Right atrium auricular region (tissue), 2 donors: Measurements from ENCODE around the gene RAB33A. TPM values are rescaled to one million over a fixed set of nuclear protein-coding genes. Genes with fewer than 3 reads are reported as not detected.
A peak's percentile ranks its signal among the peaks of the same experiment; 100 is the strongest.

Source experiments
- DNase-seq: peaks from one replicate; pipeline ENCODE4 v3.0.0-alpha.2; 2019; ENCODE audit warnings: low spot score
- H3K27ac ChIP-seq, 2 donors: fragments of 200-600 bp; sonication (generic); 1 replicate in 1 of 2; 2 replicates in 1 of 2; pipeline ENCODE4 v1.5.1; 2016 to 2019
- H3K27me3 ChIP-seq, 2 donors: fragments of 200-600 bp; sonication (generic); one replicate each; pipeline versions ENCODE4 v1.5.1 to v1.6.0; 2017 to 2019
- H3K36me3 ChIP-seq: fragments of 200-600 bp; sonication (generic); one replicate; pipeline ENCODE4 v1.5.1; 2016
- H3K4me1 ChIP-seq, 2 donors: fragments of 200-600 bp; sonication (generic); one replicate each; pipeline versions ENCODE4 v1.5.1 to v1.6.0; 2017 to 2019
- H3K4me3 ChIP-seq, 2 donors: fragments of 200-600 bp; sonication (generic); 1 replicate in 1 of 2; 2 replicates in 1 of 2; pipeline ENCODE4 v1.5.1; 2017 to 2019; ENCODE audit warnings: mild to moderate bottlenecking in 1 of 2, moderate library complexity in 1 of 2
- H3K9me3 ChIP-seq, 2 donors: fragments of 200-600 bp; sonication (generic); one replicate each; pipeline ENCODE4 v1.5.1; 2019
- total RNA-seq, 2 donors: library from RNA; depleted of rRNA; stranded (reverse); fragments of >200 nt; gene quantifications; one replicate each; pipeline ENCODE4 v1.1.0, GENCODE V29; 2016
- TF ChIP-seq, protein P1 (sequence below), 2 donors: fragments of 200-600 bp; sonication (generic); IDR thresholded peaks; one replicate each; pipeline ENCODE4 v1.5.1; 2019; ENCODE audit warnings: antibody characterized with exemption in 2 of 2

The RAB33A gene
- total RNA-seq, 2 donors from 2014 or later = 8.3 to 13.4 TPM

DNA sequence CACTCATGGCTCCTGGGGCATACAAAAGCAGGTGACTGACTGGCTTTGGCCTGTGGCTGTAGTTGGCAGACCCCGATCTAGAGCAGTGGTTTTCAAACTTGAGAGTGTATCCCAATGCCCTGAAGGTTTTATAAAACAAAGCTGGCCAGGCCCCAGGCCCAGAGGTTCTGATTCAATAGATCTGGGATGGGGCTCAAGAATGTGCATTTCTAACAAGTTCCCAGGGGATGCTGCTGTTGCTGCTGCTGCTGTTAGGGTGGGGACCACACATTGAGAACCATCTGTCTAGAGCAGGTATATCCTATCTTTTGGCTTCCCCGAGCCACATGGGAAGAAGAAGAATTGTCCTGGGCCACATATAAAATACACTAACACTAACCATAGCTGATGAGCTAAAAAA is 13.5 kb upstream of the RAB33A start:
- Histone ChIP-seq H3K27ac (no peak overlapping the region), H3K27me3 (no peaks in the 10 kb centered on the region), H3K9me3 (no peaks in the 10 kb centered on the region), H3K36me3 (no peaks in the 10 kb centered on the region), H3K4me3 (no peak overlapping the region), H3K4me1 (peaks cover 0 to 5% of the 10 kb centered on the region in 2 donors)
- TF ChIP-seq, protein P1, sequence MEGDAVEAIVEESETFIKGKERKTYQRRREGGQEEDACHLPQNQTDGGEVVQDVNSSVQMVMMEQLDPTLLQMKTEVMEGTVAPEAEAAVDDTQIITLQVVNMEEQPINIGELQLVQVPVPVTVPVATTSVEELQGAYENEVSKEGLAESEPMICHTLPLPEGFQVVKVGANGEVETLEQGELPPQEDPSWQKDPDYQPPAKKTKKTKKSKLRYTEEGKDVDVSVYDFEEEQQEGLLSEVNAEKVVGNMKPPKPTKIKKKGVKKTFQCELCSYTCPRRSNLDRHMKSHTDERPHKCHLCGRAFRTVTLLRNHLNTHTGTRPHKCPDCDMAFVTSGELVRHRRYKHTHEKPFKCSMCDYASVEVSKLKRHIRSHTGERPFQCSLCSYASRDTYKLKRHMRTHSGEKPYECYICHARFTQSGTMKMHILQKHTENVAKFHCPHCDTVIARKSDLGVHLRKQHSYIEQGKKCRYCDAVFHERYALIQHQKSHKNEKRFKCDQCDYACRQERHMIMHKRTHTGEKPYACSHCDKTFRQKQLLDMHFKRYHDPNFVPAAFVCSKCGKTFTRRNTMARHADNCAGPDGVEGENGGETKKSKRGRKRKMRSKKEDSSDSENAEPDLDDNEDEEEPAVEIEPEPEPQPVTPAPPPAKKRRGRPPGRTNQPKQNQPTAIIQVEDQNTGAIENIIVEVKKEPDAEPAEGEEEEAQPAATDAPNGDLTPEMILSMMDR (IDR thresholded peaks at IDR 0.05) = no peak
- no peak for DNase-seq

DNA sequence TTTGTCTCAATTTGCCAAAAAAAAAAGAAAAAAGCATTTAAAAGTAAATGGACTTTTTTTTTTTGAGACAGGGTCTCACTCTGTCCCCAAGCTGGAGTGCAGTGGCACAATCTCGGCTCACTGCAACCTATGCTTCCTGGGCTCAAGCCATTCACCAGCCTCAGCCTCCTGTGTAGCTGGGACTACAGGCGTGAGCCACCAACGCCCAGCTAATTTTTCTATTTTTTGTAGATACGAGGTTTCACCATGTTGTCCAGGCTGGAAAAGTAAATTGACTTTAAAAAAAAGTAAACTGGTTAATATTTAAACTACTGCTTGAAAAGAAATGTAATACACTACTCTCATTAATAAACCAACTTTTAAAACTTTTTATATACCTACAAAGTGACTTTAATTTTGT is 12.0 kb upstream of the RAB33A start:
- Histone ChIP-seq H3K9me3 (no peaks in the 10 kb centered on the region), H3K27ac (no peak overlapping the region), H3K4me1 (peaks cover 0 to 5% of the 10 kb centered on the region in 2 donors), H3K27me3 (no peaks in the 10 kb centered on the region), H3K4me3 (no peak overlapping the region), H3K36me3 (no peaks in the 10 kb centered on the region)
- TF ChIP-seq, protein P1 (IDR thresholded peaks at IDR 0.05) = no peak
- DNase-seq = no peak

GRCh38 chrX:130162094-130162735 is 9.5 kb upstream of the RAB33A start:
- no peaks in the 10 kb centered on the region for H3K9me3 ChIP-seq
- no peaks in the 10 kb centered on the region for H3K36me3 ChIP-seq
- no peak for DNase-seq
- no peaks in the 10 kb centered on the region for H3K27me3 ChIP-seq
- no peak overlapping the region for H3K4me3 ChIP-seq
- TF ChIP-seq, protein P1 (IDR thresholded peaks at IDR 0.05) = no peak
- peak overlapping the region in 1 of 2 donors; percentile 13 for H3K27ac ChIP-seq
- H3K4me1 ChIP-seq = peaks cover 0 to 8% of the 10 kb centered on the region in 2 donors

DNA sequence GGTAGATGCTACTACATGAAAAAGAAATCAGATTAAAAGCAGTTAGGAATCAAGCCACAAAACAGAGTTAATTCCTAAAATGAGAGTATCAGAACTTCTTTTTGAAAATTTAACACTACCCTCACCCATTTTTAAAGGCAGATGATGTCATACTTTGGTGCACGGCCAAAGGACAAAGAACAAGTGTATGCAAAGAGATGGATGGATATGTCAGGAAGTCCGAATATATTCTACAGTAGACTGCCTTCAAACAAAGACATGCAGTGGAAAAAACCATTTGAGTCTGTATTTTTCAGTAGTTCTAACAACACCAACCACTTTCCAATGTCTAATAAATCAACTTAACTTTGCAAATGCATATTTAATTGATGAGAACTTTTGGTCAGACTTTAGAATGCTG is 8.4 kb upstream of the RAB33A start:
- TF ChIP-seq, protein P1 (IDR thresholded peaks at IDR 0.05) = no peak
- DNase-seq = no peak
- Histone ChIP-seq H3K27ac (no peak overlapping the region), H3K4me1 (peaks cover 0 to 8% of the 10 kb centered on the region in 2 donors), H3K36me3 (no peaks in the 10 kb centered on the region), H3K9me3 (no peaks in the 10 kb centered on the region), H3K27me3 (no peaks in the 10 kb centered on the region), H3K4me3 (no peak overlapping the region)

- DNase-seq = peak; percentile 67
- TF ChIP-seq, protein P1 (IDR thresholded peaks at IDR 0.05) = no peak
- H3K36me3 ChIP-seq = no peaks in the 10 kb centered on the region
- H3K27ac ChIP-seq = peak overlapping the region; percentile 87 to 91
- peak overlapping the region; percentile 57 for H3K4me3 ChIP-seq
- peaks cover 0 to 8% of the 10 kb centered on the region in 2 donors for H3K4me1 ChIP-seq
- no peaks in the 10 kb centered on the region for H3K9me3 ChIP-seq
- H3K27me3 ChIP-seq = no peaks in the 10 kb centered on the region
Observed at GRCh38 chrX:130165181-130165702, 6.5 kb upstream of the RAB33A start.
